ENCODE results near the gene CHEK2. TPM values are rescaled to one million over a fixed set of nuclear protein-coding genes. Genes with fewer than 3 reads are reported as not detected.

The CHEK2 gene
- total RNA-seq, 1 donor from 2014 or later, result 8.3 TPM

GRCh38 chr22:28639321-28639720 is 102.3 kb downstream of the CHEK2 start:
- no peak overlapping the region for H3K27ac Mint-ChIP-seq (ENCODE audit: unreplicated experiment)
- no peak overlapping the region for H3K4me3 Mint-ChIP-seq (ENCODE audit: unreplicated experiment)
- no peaks in the 10 kb centered on the region for H3K4me1 Mint-ChIP-seq (ENCODE audit: low read depth)
- no peaks in the 10 kb centered on the region for H3K27me3 Mint-ChIP-seq (ENCODE audit: low read depth)
- no peak for TF ChIP-seq CTCF (IDR thresholded peaks at IDR 0.05)
- H3K36me3 Mint-ChIP-seq (ENCODE audit: low read depth), result no peaks in the 10 kb centered on the region
- DNase-seq (ENCODE audit: low spot score), result no peak
- H3K9me3 Mint-ChIP-seq (ENCODE audit: low read depth), result peaks cover 8% of the 10 kb centered on the region

Other genes with a start within 250 kb of the CHEK2 start
- 36.7 to 52.2 TPM (median 38.3 TPM) in 3 replicates for gene TTC28, start 62.0 kb downstream of the CHEK2 start, total RNA-seq
- gene HSCB, start 219 bp upstream of the CHEK2 start, total RNA-seq, result 9.8 to 11.6 TPM (median 11.0 TPM) in 3 replicates
- 19.5 to 23.4 TPM (median 21.0 TPM) in 3 replicates for gene CCDC117, start 30.9 kb upstream of the CHEK2 start, total RNA-seq
- gene XBP1, start 58.7 kb upstream of the CHEK2 start, total RNA-seq, result 107 to 199 TPM (median 189 TPM) in 3 replicates
- gene ZNRF3, start 141.8 kb upstream of the CHEK2 start, total RNA-seq, result 6.7 to 7.7 TPM (median 6.7 TPM) in 3 replicates